SK-N-SH (cell line): ENCODE results near the gene MUTYH. TPM values are rescaled to one million over a fixed set of nuclear protein-coding genes. Genes with fewer than 3 reads are reported as not detected.
A peak's percentile ranks its signal among the peaks of the same experiment; 100 is the strongest.

Source experiments
- CTCF ChIA-PET: fragments of 300-600, 350-600 bp; formaldehyde crosslinking; extraction: SDS; loops from one replicate; lab custom pipeline; 2021; lab: Yijun Ruan, JAX
- POLR2A ChIA-PET: fragments of 350-600 bp; sonication (Branson Sonifier 250); formaldehyde crosslinking; extraction: SDS; loops from one replicate; lab custom pipeline; 2020; ENCODE audit warnings: antibody characterized with exemption, inconsistent platforms; lab: Yijun Ruan, JAX
- DNase-seq: peaks from one replicate; pipeline ENCODE4 v3.0.0; 2012
- H2AFZ ChIP-seq: fragments of 200-600 bp; sonication (generic); 2 replicates; pipeline ENCODE4 v1.8.1; 2016; ENCODE audit warnings: antibody characterized with exemption, mild to moderate bottlenecking, low read depth
- H3F3A ChIP-seq: fragments of 200-600 bp; sonication (generic); replicated peaks from 2 replicates; pipeline ENCODE3; 2016; ENCODE audit warnings: antibody characterized with exemption, mild to moderate bottlenecking; ENCODE audit not compliant: insufficient read depth
- H3K27ac ChIP-seq, 2 experiments: fragments of 200-500 bp in 1 of 2; fragments of 200-600 bp in 1 of 2; sonication (Bioruptor generic) in 1 of 2; sonication (generic), shearing (Covaris generic) in 1 of 2; 2 replicates each; pipeline versions ENCODE4 v1.5.1 to v1.6.1; 2014 to 2016; ENCODE audit warnings: low read depth in 2 of 2, inconsistent platforms in 1 of 2, low read length in 1 of 2, mild to moderate bottlenecking in 1 of 2, mixed read lengths in 1 of 2
- H3K27me3 ChIP-seq: fragments of 200-600 bp; sonication (generic), shearing (Covaris generic); 2 replicates; pipeline ENCODE4 v1.6.1; 2016; ENCODE audit warnings: mixed run types; ENCODE audit not compliant: insufficient read depth
- H3K36me3 ChIP-seq, 2 experiments: fragments of 200-500 bp in 1 of 2; fragments of 200-600 bp in 1 of 2; sonication (Bioruptor generic) in 1 of 2; sonication (generic) in 1 of 2; replicated peaks in 1 of 2; 2 replicates each; pipeline versions ENCODE3 to v1.5.1; 2014 to 2016; ENCODE audit warnings: low read length in 1 of 2, mild to moderate bottlenecking in 1 of 2; ENCODE audit not compliant: insufficient read depth in 2 of 2, control insufficient read depth in 1 of 2
- H3K4me1 ChIP-seq, 2 experiments: fragments of 200-500 bp in 1 of 2; fragments of 200-600 bp in 1 of 2; sonication (Bioruptor generic) in 1 of 2; sonication (generic), shearing (Covaris generic) in 1 of 2; 2 replicates each; pipeline versions ENCODE4 v1.5.1 to v1.6.1; 2014 to 2016; ENCODE audit warnings: low read depth in 1 of 2, low read length in 1 of 2, mixed run types in 1 of 2; ENCODE audit not compliant: insufficient read depth in 2 of 2, control insufficient read depth in 1 of 2
- H3K4me2 ChIP-seq: fragments of 200-600 bp; sonication (generic), shearing (Covaris generic); 2 replicates; pipeline ENCODE4 v1.6.1; 2017; ENCODE audit warnings: mixed run types
- H3K4me3 ChIP-seq, 2 experiments: fragments of 200-500 bp in 1 of 2; fragments of 200-600 bp in 1 of 2; sonication (Bioruptor generic) in 1 of 2; sonication (generic), shearing (Covaris generic) in 1 of 2; 2 replicates each; pipeline versions ENCODE4 v1.5.1 to v1.8.1; 2014 to 2016; ENCODE audit warnings: low read depth in 2 of 2, inconsistent platforms in 1 of 2, low read length in 1 of 2, mild to moderate bottlenecking in 1 of 2, mixed read lengths in 1 of 2, moderate library complexity in 1 of 2
- H3K79me2 ChIP-seq: fragments of 200-600 bp; sonication (generic); 2 replicates; pipeline ENCODE4 v1.8.1; 2017; ENCODE audit warnings: mild to moderate bottlenecking; ENCODE audit not compliant: insufficient read depth
- H3K9ac ChIP-seq: fragments of 200-600 bp; sonication (generic); 2 replicates; pipeline ENCODE4 v1.6.1; 2017; ENCODE audit warnings: mixed run types
- H3K9me2 ChIP-seq: fragments of 200-600 bp; sonication (generic); 2 replicates; pipeline ENCODE4 v1.6.1; 2017; ENCODE audit warnings: mixed run types
- H3K9me3 ChIP-seq: fragments of 200-600 bp; sonication (generic); 2 replicates; pipeline ENCODE4 v1.6.1; 2017; ENCODE audit warnings: mixed run types, mild to moderate bottlenecking, moderate library complexity
- H4K20me1 ChIP-seq: fragments of 200-600 bp; sonication (generic); 2 replicates; pipeline ENCODE4 v1.6.1; 2017; ENCODE audit warnings: mild to moderate bottlenecking, mixed run types; ENCODE audit not compliant: insufficient read depth
- CTCF ChIP-seq: fragments of 200-600 bp; sonication (generic); IDR thresholded peaks from 2 replicates; pipeline ENCODE4 v1.6.1; 2017; ENCODE audit warnings: antibody characterized with exemption, mild to moderate bottlenecking, moderate library complexity
- ELF1 ChIP-seq: IDR thresholded peaks from 2 replicates; pipeline ENCODE4 v1.4.0; 2012
- FOXJ3 ChIP-seq: sonication (generic); formaldehyde crosslinking; IDR thresholded peaks from 2 replicates; pipeline ENCODE4 v1.5.1; 2020; ENCODE audit warnings: mild to moderate bottlenecking, missing genetic modification reagents
- FOXM1 ChIP-seq: IDR thresholded peaks from 2 replicates; pipeline ENCODE4 v1.4.0; 2012; ENCODE audit warnings: low read depth, mild to moderate bottlenecking
- IRF3 ChIP-seq: fragments of 150-350 bp; IDR thresholded peaks from 2 replicates; pipeline ENCODE4 v1.6.1; 2016; ENCODE audit warnings: mild to moderate bottlenecking, low read depth, low read length
- JUND ChIP-seq: IDR thresholded peaks from 2 replicates; pipeline ENCODE4 v1.4.0; 2012
- MAX ChIP-seq: IDR thresholded peaks from 2 replicates; pipeline ENCODE4 v1.4.0; 2012; ENCODE audit warnings: low read depth
- MEF2A ChIP-seq: IDR thresholded peaks from 2 replicates; pipeline ENCODE4 v1.4.0; 2012; ENCODE audit warnings: low read depth, borderline replicate concordance
- NFIC ChIP-seq: IDR thresholded peaks from 2 replicates; pipeline ENCODE4 v1.4.0; 2012; ENCODE audit warnings: borderline replicate concordance
- NRF1 ChIP-seq: IDR thresholded peaks from 2 replicates; pipeline ENCODE4 v1.6.1; 2012; ENCODE audit warnings: low read depth, mild to moderate bottlenecking, low read length
- POLR2AphosphoS5 ChIP-seq: IDR thresholded peaks from 2 replicates; pipeline ENCODE4 v1.6.1; 2012; ENCODE audit warnings: low read depth, low read length
- SIN3A ChIP-seq: IDR thresholded peaks from 2 replicates; pipeline ENCODE4 v1.6.1; 2012; ENCODE audit warnings: low read depth, mild to moderate bottlenecking, low read length, moderate library complexity, borderline replicate concordance
- SMC3 ChIP-seq: IDR thresholded peaks from 2 replicates; pipeline ENCODE4 v1.6.1; 2012; ENCODE audit warnings: low read depth, low read length, improper control_type of control experiment
- TAF1 ChIP-seq: IDR thresholded peaks from 2 replicates; pipeline ENCODE4 v1.6.1; 2012; ENCODE audit warnings: low read depth, mild to moderate bottlenecking, low read length, moderate library complexity, borderline replicate concordance
- TEAD4 ChIP-seq: IDR thresholded peaks from 2 replicates; pipeline ENCODE4 v1.4.0; 2012; ENCODE audit warnings: mild to moderate bottlenecking, borderline replicate concordance; ENCODE audit not compliant: insufficient read depth
- WGBS: methylation state at CpG from one replicate; pipeline ENCODE4 v1.1.6; 2017; ENCODE audit warnings: low lambda C conversion rate; 5-methylcytosine and 5-hydroxymethylcytosine counted together
- polyA plus RNA-seq, 3 experiments: library from polyadenylated mRNA; depleted of rRNA; stranded (reverse); fragments of >200 nt; gene quantifications; 2 replicates each; pipeline ENCODE4 v1.2.3, GENCODE V29; 2012

MUTYH gene
- polyA plus RNA-seq, 1 of the 3 experiments (the other 2 are of a cell fraction): 23.3 TPM

GRCh38 chr1:45348609-45348965 is 8.3 kb upstream of the MUTYH start:
- Histone ChIP-seq H4K20me1 (no peaks in the 10 kb centered on the region), H3K4me3 (no peak overlapping the region), H3K79me2 (no peaks in the 10 kb centered on the region), H3F3A (no peaks in the 10 kb centered on the region), H3K9me3 (no peaks in the 10 kb centered on the region), H3K4me1 (peaks cover 8 to 11% of the 10 kb centered on the region in 2 experiments; a peak in 2 of 4 replicates), H2AFZ (no peak overlapping the region), H3K27ac (peak overlapping the region in 1 of 2 experiments; percentile 23; a peak in 1 of 4 replicates), H3K4me2 (0 out of 2 replicates have a peak overlapping the region, but pooled peaks have one; percentile 30), H3K9ac (no peak overlapping the region), H3K36me3 (peaks cover 8 to 17% of the 10 kb centered on the region in 2 experiments), H3K9me2 (no peaks in the 10 kb centered on the region), H3K27me3 (no peaks in the 10 kb centered on the region)
- no peak for DNase-seq
- ChIA-PET CTCF (interaction anchor here (0.6 to 8.8 kb wide), 4 partner anchors 8 to 330 kb away, joined by 3 to 55 read pairs (median 10); partner anchors contain the start of genes MUTYH, TESK2 and TOE1), POLR2A (interaction anchor here (3.4 kb wide), 1 partner anchor 8 kb away, joined by 12 read pairs; the partner anchor contains the start of genes MUTYH and TOE1)
- 92% methylated on average over 1 of the region's 1 CpG for WGBS
- TF ChIP-seq MEF2A (no peak), SIN3A (no peak), POLR2AphosphoS5 (no peak), FOXJ3 (CRISPR knock-in tag) (no peak), JUND (no peak), CTCF (no peak), TAF1 (no peak), FOXM1 (no peak), MAX (no peak), IRF3 (no peak), NFIC (no peak), ELF1 (no peak), NRF1 (no peak), TEAD4 (no peak)
- TF ChIP-seq, all 33 proteins: peak for 0

GRCh38 chr1:45348020-45348419 is 7.8 kb upstream of the MUTYH start:
- Histone ChIP-seq H3K9ac (no peak overlapping the region), H3K27me3 (no peaks in the 10 kb centered on the region), H3K79me2 (no peaks in the 10 kb centered on the region), H3K36me3 (peaks cover 9 to 22% of the 10 kb centered on the region in 2 experiments), H3F3A (no peaks in the 10 kb centered on the region), H3K9me3 (no peaks in the 10 kb centered on the region), H3K4me2 (peak overlapping the region; percentile 30; the same call in 1 of the 2 replicates), H3K27ac (peak overlapping the region in 1 of 2 experiments; percentile 23; a peak in 1 of 4 replicates), H3K4me1 (peaks cover 8 to 11% of the 10 kb centered on the region in 2 experiments; a peak in 2 of 4 replicates), H3K9me2 (no peaks in the 10 kb centered on the region), H3K4me3 (no peak overlapping the region), H4K20me1 (no peaks in the 10 kb centered on the region), H2AFZ (no peak overlapping the region)
- ChIA-PET CTCF (interaction anchor here (0.6 to 8.8 kb wide), 3 partner anchors 11 to 330 kb away, joined by 3 to 55 read pairs (median 11); partner anchors contain the start of gene TESK2), POLR2A (no interaction called here)
- no peak for DNase-seq
- WGBS: 100% methylated on average over 1 of the region's 2 CpGs
- TF ChIP-seq SMC3 (no peak), JUND (peak; percentile 27; the same call in 1 of the 2 replicates)
